Keratinocyte (primary cell): ENCODE data around the gene RAB43. TPM values are rescaled to one million over a fixed set of nuclear protein-coding genes. Genes with fewer than 3 reads are reported as not detected.

Source experiments
- DNase-seq: peaks from one replicate; pipeline ENCODE4 v3.0.0-alpha.2; 2011; ENCODE audit warnings: low read depth, missing footprints, low spot score
- FAIRE-seq: peaks from 2 replicates; lab custom pipeline; 2011; peaks lifted over from hg19 to GRCh38; lab: Jason Lieb, UNC
- H2AFZ ChIP-seq: 2 replicates; pipeline ENCODE4 v1.6.0; 2012; ENCODE audit warnings: low read length, control low read depth, inconsistent platforms; ENCODE audit not compliant: control insufficient read depth
- H3K27ac ChIP-seq: 2 replicates; pipeline ENCODE4 v1.5.1; 2011; ENCODE audit warnings: low read length; ENCODE audit not compliant: control insufficient read depth, insufficient read depth
- H3K27me3 ChIP-seq: 3 replicates; pipeline ENCODE4 v1.6.0; 2011; ENCODE audit warnings: low read length; ENCODE audit not compliant: control insufficient read depth, insufficient read depth; ENCODE audit errors: extremely low read depth
- H3K36me3 ChIP-seq, 2 experiments: 2 replicates in 1 of 2; 3 replicates in 1 of 2; pipeline ENCODE4 v1.5.1; 2011; ENCODE audit warnings: low read length in 2 of 2, mild to moderate bottlenecking in 1 of 2; ENCODE audit not compliant: control insufficient read depth in 2 of 2, insufficient read depth in 2 of 2; ENCODE audit errors: extremely low read depth in 1 of 2
- H3K4me1 ChIP-seq: 3 replicates; pipeline ENCODE4 v1.5.1; 2011; ENCODE audit warnings: low read length; ENCODE audit not compliant: control insufficient read depth, insufficient read depth; ENCODE audit errors: extremely low read depth
- H3K4me2 ChIP-seq: 3 replicates; pipeline ENCODE4 v1.6.0; 2011; ENCODE audit warnings: low read depth, low read length; ENCODE audit not compliant: control insufficient read depth, insufficient read depth; ENCODE audit errors: extremely low read depth
- H3K4me3 ChIP-seq, 3 experiments: fragments of 200-600 bp in 1 of 3; sonication (generic) in 1 of 3; 2 replicates in 2 of 3; 3 replicates in 1 of 3; pipeline ENCODE4 v1.5.1; 2011 to 2016; ENCODE audit warnings: low read length in 3 of 3, mild to moderate bottlenecking in 3 of 3, control low read depth in 2 of 3, inconsistent platforms in 1 of 3, low read depth in 1 of 3, mixed read lengths in 1 of 3, mixed run types in 1 of 3, moderate library complexity in 1 of 3; ENCODE audit not compliant: control insufficient read depth in 2 of 3, insufficient read depth in 2 of 3; ENCODE audit errors: extremely low read depth in 1 of 3
- H3K79me2 ChIP-seq: 2 replicates; pipeline ENCODE4 v1.6.0; 2012; ENCODE audit warnings: low read length; ENCODE audit not compliant: control insufficient read depth, insufficient read depth
- H3K9ac ChIP-seq: 3 replicates; pipeline ENCODE4 v1.6.0; 2011; ENCODE audit warnings: low read length; ENCODE audit not compliant: control insufficient read depth, insufficient read depth; ENCODE audit errors: extremely low read depth
- H3K9me1 ChIP-seq: 3 replicates; pipeline ENCODE4 v1.6.0; 2011; ENCODE audit warnings: low read length; ENCODE audit not compliant: control insufficient read depth, insufficient read depth; ENCODE audit errors: extremely low read depth
- H3K9me3 ChIP-seq: 2 replicates; pipeline ENCODE4 v1.5.1; 2012; ENCODE audit warnings: low read depth, low read length; ENCODE audit not compliant: control insufficient read depth
- H4K20me1 ChIP-seq: 3 replicates; pipeline ENCODE4 v1.6.0; 2011; ENCODE audit warnings: low read length; ENCODE audit not compliant: control insufficient read depth, insufficient read depth; ENCODE audit errors: extremely low read depth
- EZH2 ChIP-seq: IDR thresholded peaks from one replicate; pipeline ENCODE4 v1.6.1; 2012; ENCODE audit warnings: inconsistent platforms, mild to moderate bottlenecking, low read length, moderate library complexity
- dilution Hi-C: fragments of 300-500 bp; cut with MboI; formaldehyde crosslinking; loops from one replicate; pipeline ENCODE4 v1.7.0; 2020; ENCODE audit warnings: low sequenced_read_pairs; ENCODE audit not compliant: extremely low pct_ligation_motif_present
- polyA plus RNA-seq, 5 experiments: library from polyadenylated mRNA; depleted of rRNA in 3 of 5; stranded (reverse) in 3 of 5; stranded (forward) in 1 of 5; unstranded in 1 of 5; fragments of >200 nt; gene quantifications; 1 replicate in 1 of 5; 2 replicates in 3 of 5; 3 replicates in 1 of 5; pipeline versions ENCODE4 v1.2.1 to v1.2.3, GENCODE V29; 2011 to 2012; ENCODE audit warnings: missing spikeins in 2 of 5, low read depth in 1 of 5, low replicate concordance in 1 of 5
- TF ChIP-seq, protein P1 (sequence below), 3 experiments: IDR thresholded peaks in 1 of 3; conservative IDR thresholded peaks in 1 of 3; optimal IDR thresholded peaks in 1 of 3; 2 replicates in 2 of 3; 3 replicates in 1 of 3; pipeline versions ENCODE3 to v1.5.1; 2011; ENCODE audit warnings: low read length in 3 of 3, mild to moderate bottlenecking in 3 of 3, moderate library complexity in 2 of 3, control low read depth in 1 of 3, inconsistent platforms in 1 of 3; ENCODE audit not compliant: insufficient read depth in 2 of 3; ENCODE audit errors: extremely low read depth in 1 of 3

Gene RAB43
- polyA plus RNA-seq, 1 donor (not counting 4 experiments of a cell fraction or from before 2014, with no cell fraction given): 8.1 TPM

GRCh38 chr3:129059311-129059958, 62.2 kb downstream of the RAB43 start:
- no peaks in the 10 kb centered on the region for H3K4me1 ChIP-seq
- TF ChIP-seq EZH2: no peak
- TF ChIP-seq, protein P1, sequence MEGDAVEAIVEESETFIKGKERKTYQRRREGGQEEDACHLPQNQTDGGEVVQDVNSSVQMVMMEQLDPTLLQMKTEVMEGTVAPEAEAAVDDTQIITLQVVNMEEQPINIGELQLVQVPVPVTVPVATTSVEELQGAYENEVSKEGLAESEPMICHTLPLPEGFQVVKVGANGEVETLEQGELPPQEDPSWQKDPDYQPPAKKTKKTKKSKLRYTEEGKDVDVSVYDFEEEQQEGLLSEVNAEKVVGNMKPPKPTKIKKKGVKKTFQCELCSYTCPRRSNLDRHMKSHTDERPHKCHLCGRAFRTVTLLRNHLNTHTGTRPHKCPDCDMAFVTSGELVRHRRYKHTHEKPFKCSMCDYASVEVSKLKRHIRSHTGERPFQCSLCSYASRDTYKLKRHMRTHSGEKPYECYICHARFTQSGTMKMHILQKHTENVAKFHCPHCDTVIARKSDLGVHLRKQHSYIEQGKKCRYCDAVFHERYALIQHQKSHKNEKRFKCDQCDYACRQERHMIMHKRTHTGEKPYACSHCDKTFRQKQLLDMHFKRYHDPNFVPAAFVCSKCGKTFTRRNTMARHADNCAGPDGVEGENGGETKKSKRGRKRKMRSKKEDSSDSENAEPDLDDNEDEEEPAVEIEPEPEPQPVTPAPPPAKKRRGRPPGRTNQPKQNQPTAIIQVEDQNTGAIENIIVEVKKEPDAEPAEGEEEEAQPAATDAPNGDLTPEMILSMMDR (optimal IDR thresholded peaks at IDR 0.05 in 1 of 3, IDR thresholded peaks at IDR 0.05 in 1 of 3, conservative IDR thresholded peaks at IDR 0.05 in 1 of 3; ENCODE audit: extremely low read depth in 1 of 3, insufficient read depth in 2 of 3, low read length in 3 of 3): no peak
- FAIRE-seq (no peak), DNase-seq (no peak)
- H2AFZ ChIP-seq: no peak overlapping the region
- no peak overlapping the region for H3K27ac ChIP-seq
- no peaks in the 10 kb centered on the region for H3K36me3 ChIP-seq
- H3K9me3 ChIP-seq: no peaks in the 10 kb centered on the region
- no peaks in the 10 kb centered on the region for H4K20me1 ChIP-seq
- no peaks in the 10 kb centered on the region for H3K79me2 ChIP-seq
- no peak overlapping the region for H3K9ac ChIP-seq
- H3K9me1 ChIP-seq: no peaks in the 10 kb centered on the region
- H3K4me2 ChIP-seq: no peak overlapping the region
- peaks cover 10% of the 10 kb centered on the region for H3K27me3 ChIP-seq
- dilution Hi-C loops: no loop called here
- no peak overlapping the region for H3K4me3 ChIP-seq

- Histone ChIP-seq H3K9me3 (no peaks in the 10 kb centered on the region), H3K4me2 (no peak overlapping the region), H4K20me1 (no peaks in the 10 kb centered on the region), H2AFZ (no peak overlapping the region), H3K27ac (no peak overlapping the region), H3K9me1 (no peaks in the 10 kb centered on the region), H3K79me2 (no peaks in the 10 kb centered on the region), H3K4me3 (no peak overlapping the region), H3K4me1 (no peaks in the 10 kb centered on the region), H3K27me3 (peaks cover 10% of the 10 kb centered on the region), H3K36me3 (no peaks in the 10 kb centered on the region), H3K9ac (no peak overlapping the region)
- TF ChIP-seq, protein P1 (optimal IDR thresholded peaks at IDR 0.05 in 1 of 3, IDR thresholded peaks at IDR 0.05 in 1 of 3, conservative IDR thresholded peaks at IDR 0.05 in 1 of 3; ENCODE audit: extremely low read depth in 1 of 3, insufficient read depth in 2 of 3, low read length in 3 of 3): no peak
- no peak for TF ChIP-seq EZH2
- DNase-seq: no peak
- dilution Hi-C loops: no loop called here
- no peak for FAIRE-seq
Measured at GRCh38 chr3:129058441-129059200, 63.0 kb downstream of the RAB43 start.
